Limb (tissue), 2 donors: Measurements from ENCODE around the gene FRG2C.
"Not testable (repeated sequence)": the region's sequence is repeated elsewhere in the genome, so short reads cannot be mapped to it uniquely, and the experiment has no call there.

ENCODE experiments used
- DNase-seq, 2 donors: peaks; one replicate each; pipeline ENCODE4 v3.0.0-alpha.2; 2016; ENCODE audit errors: extremely low spot score in 2 of 2

Gene FRG2C

GRCh38 chr3:75664028-75664427 is at the start of gene FRG2C:
FRG2C (plus strand) TSS chr3:75664328; CDS start chr3:75664380, 52 bp downstream.
- DNase-seq, result not testable (repeated sequence)

- peak; percentile 30 to 73 for DNase-seq
Observed at GRCh38 chr3:75618666-75619305, 45.3 kb upstream of the FRG2C start.

DNA sequence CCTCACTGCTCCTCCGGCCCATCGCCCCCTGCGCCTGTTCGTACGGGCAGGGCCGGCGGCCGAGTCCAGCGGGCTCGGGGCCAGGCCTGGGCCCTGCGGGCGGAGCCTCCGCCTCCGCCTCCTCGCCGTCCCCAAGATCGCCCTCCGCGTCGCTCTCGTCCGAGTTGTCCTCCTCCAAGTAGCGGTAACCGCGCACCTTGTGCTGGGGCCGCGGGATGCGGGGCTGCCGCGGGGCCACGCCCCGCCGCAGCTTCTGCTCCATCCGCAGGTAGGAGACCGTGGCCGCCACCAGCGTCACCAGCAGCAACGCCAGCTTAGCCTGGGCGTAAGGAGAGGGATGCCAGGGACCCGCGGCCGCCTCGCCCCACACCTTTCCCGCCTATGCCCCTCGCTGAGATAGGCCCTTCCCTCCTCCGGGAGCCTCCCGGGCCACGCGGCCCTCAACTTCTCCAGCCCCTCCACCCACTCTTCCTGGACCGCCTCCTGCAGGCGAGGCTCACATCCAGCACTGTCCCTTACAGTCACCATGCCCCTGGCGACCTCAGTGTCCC is 44.6 kb upstream of the FRG2C start:
- DNase-seq, result peak in 1 of 2 donors; percentile 36

DNA sequence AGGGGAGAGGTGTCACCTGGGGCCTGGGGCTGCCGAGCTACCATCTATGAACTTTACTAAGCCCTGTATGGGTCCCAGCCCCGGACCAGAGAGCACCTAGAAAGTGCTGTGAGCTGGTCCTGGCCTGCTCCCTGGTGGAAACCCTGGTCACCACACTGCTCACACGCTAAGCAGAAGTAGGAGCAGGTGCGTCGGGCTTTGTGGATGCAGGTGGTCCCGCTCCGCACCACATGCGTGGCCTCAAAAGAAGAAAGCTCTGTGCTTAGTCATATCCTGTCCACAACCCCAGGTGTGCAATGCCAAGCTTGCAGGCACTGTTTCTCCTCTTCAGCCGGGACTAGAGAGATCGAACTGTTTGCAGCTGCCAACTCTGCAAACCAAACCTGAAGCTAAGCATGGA is 42.4 kb upstream of the FRG2C start:
- DNase-seq, result not testable (repeated sequence)

DNA sequence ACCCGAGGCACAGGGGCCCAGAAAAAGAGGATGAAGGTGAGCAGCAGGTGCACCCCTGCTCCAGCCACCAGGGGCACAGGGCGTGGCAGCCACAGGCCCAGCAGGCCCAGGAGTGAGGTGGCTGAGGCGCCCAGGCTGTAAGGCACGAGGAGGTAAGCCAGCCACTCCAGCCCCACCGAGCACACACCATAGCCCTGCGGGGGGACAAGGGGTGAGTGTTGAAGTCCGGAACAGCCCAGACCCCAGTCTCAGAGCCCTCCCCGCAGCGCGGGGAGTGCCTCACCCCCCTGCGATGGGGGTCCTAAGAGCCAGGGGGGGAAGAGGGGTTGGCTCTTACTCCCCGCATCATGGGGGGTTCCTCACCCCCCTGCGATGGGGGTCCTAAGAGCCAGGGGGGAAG is 40.5 kb upstream of the FRG2C start:
- DNase-seq, result not testable (repeated sequence)

GRCh38 chr3:75630887-75631535 is 33.1 kb upstream of the FRG2C start:
- not testable (repeated sequence) for DNase-seq

GRCh38 chr3:75631541-75631940 is 32.6 kb upstream of the FRG2C start:
- DNase-seq, result no peak

DNA sequence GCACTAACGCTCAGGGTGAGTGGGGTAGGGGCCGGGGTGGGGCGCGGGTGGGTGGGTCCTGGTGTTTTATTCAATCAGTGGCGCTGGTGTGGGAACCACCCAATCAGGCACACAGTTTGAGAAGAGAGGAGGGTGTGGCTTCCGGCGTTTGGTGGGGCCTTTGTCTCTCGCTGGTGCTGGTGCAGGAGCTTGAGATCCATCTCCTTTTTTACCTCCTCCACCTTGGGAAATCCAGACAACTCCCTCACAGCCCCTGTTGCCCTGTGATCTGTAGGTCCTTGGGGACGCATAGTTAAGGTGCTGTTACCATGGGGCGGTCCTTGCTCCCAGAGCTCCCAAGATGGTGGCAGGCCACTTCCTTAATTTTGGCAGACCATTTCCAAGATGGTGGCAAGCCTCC is 25.2 kb upstream of the FRG2C start:
- not testable (repeated sequence) for DNase-seq

DNA sequence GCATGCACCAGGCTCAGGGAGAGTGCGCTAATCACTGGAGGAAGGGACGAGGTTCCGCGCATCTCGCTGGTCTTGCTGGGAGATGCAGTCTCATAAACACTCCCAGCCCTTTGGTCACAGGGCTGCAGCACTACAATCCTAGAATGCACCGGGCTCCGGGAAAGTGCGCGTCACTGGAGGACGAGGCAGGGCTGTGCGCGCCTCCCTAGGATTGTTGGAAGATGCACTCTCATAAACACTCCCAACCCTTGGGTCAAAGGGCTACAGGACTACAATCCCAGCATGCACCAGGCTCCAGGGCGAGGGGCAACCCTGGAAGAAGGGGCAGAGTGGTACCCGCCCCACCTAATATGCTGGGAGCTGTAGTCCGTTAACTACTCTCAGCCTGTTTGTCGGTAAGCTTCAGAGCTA is 23.0 kb upstream of the FRG2C start:
- peak; percentile 75 to 84 for DNase-seq

DNA sequence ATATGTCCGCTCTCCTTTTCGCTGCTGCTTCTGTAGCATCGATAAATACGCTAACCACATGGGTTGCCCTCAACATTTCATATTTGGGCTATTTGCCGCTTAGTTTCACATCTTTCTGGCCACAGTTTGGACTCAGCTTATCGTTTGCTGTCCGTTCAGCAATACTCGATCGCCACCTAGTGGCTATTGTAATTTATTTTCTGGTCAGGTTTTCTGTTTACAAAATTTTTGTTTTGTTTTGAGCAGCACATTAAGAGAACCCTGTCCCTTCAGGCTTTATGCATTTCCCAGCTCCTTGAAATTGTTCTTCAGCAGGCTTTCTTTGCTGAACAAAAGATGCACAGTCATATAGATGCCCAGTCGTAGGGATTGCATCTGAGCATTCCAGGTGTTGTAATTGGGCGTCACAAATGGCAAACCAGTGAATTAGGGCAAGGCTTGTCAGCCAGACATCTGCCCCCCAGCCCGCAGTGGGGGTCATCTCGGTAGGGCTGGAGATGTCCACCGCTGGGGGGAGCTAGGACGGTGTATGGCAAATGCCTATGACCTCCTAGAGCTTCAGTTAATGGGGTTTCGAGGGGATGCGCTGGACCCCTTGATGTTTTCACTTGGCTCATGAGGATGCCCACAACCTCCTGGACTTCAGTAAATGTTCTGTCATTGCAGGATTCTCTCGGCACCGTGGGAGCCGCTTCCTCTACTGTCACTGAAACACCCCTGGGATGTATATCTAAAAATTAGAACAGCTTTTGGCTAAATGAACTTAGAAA is 20.9 kb upstream of the FRG2C start:
- peak in 1 of 2 donors; percentile 60 for DNase-seq

GRCh38 chr3:75645548-75645947 is 18.6 kb upstream of the FRG2C start:
- DNase-seq, result not testable (repeated sequence)

DNA sequence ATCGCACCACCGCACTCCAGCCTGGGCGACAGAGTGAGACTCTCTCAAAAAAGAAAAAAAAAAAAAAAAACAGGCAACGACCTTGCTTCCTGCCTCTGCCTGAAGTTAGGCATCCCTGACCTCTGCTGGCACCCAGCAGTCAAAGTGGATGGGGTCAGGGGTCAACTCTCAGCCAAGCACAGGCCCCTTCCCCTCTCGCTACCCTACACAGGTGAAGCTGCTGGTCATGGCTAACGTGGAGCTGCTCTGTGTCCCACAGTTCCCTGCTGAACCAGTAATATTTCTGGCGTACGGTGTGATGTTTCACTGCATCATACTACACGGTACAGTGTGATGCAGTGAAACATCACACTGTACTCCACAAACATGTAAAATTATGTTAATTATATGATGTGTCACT is 13.9 kb upstream of the FRG2C start:
- no peak for DNase-seq

- DNase-seq, result peak in 1 of 2 donors; percentile 46
Observed at GRCh38 chr3:75655101-75655904, 8.8 kb upstream of the FRG2C start.

GRCh38 chr3:75655956-75656355 is 8.2 kb upstream of the FRG2C start:
- DNase-seq, result not testable (repeated sequence)

- DNase-seq, result peak in 1 of 2 donors; percentile 47
Observed at GRCh38 chr3:75658411-75659107, 5.6 kb upstream of the FRG2C start.

DNA sequence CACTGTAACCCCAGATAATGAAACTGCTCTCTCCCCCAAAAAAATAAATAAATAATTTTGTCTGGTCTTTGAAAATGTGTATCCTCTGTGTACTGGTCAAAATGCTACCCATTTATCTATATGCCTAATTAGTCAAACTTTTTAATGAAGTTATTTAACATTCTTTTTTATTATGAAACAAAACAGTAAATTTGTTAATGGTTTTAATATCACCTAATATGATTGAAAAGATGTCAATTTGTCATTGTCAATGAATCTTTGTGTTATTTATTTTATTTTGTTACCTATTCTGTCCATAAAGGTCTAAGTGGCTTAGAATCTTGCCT is 5.1 kb upstream of the FRG2C start:
- DNase-seq, result not testable (repeated sequence)

GRCh38 chr3:75665626-75666025 is 1.5 kb downstream of the FRG2C start:
- DNase-seq, result not testable (repeated sequence)

- peak in 1 of 2 donors; percentile 49 for DNase-seq
Observed at GRCh38 chr3:75667757-75668701, 3.9 kb downstream of the FRG2C start.

DNA sequence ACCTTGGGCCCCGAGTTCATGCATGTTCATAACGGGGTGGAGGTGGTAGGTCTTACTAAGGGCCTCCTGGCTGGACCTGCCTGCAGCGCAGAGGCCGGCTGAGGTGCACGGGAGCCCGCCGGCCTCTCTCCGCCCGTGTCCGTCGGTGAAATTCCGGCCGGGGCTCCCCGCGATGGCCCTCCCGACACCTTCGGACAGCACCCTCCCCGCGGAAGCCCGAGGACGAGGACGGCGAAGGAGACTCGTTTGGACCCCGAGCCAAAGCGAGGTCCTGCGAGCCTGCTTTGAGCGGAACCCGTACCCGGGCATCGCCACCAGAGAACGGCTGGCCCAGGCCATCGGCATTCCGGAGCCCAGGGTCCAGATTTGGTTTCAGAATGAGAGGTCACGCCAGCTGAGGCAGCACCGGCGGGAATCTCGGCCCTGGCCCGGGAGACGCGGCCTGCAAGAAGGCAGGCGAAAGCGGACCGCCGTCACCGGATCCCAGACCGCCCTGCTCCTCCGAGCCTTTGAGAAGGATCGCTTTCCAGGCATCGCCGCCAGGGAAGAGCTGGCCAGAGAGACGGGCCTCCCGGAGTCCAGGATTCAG is 4.7 kb downstream of the FRG2C start:
- DNase-seq, result peak in 1 of 2 donors; percentile 53
